K562 (cell line): ENCODE measurements around the gene PRR7. TPM values are rescaled to one million over a fixed set of nuclear protein-coding genes. Genes with fewer than 3 reads are reported as not detected.

Source experiments
- BHLHE40 ChIP-seq: IDR thresholded peaks from 2 replicates; pipeline ENCODE4 v1.6.1; 2011; ENCODE audit warnings: low read length, improper control_type of control experiment
- CBX1 ChIP-seq: sonication (generic); IDR thresholded peaks from 2 replicates; pipeline ENCODE4 v1.6.1; 2016; ENCODE audit warnings: antibody characterized with exemption, low read depth, mild to moderate bottlenecking
- CEBPB ChIP-seq: fragments of 450-650 bp; IDR thresholded peaks from 2 replicates; pipeline ENCODE4 v1.6.1; 2016; ENCODE audit warnings: missing genetic modification characterization, missing compliant biosample characterization
- CHD1 ChIP-seq: fragments of 200-600 bp; sonication (generic); IDR thresholded peaks from one replicate; pipeline ENCODE4 v1.6.1; 2012; ENCODE audit warnings: mild to moderate bottlenecking, moderate library complexity, low read length, inconsistent platforms
- CREB1 ChIP-seq, 2 experiments: sonication (generic) in 1 of 2; formaldehyde crosslinking in 1 of 2; IDR thresholded peaks; 2 replicates each; pipeline versions ENCODE4 v1.6.1 to v1.8.0; 2012 to 2022; ENCODE audit warnings: inconsistent platforms in 1 of 2, mild to moderate bottlenecking in 1 of 2, missing genetic modification reagents in 1 of 2, moderate library complexity in 1 of 2
- DMBX1 ChIP-seq: fragments of 250-450 bp; sonication (Bioruptor Pico); IDR thresholded peaks from 2 replicates; pipeline ENCODE4 v1.8.0; 2022; ENCODE audit warnings: inconsistent platforms, mild to moderate bottlenecking, moderate library complexity, borderline replicate concordance
- EWSR1 ChIP-seq: fragments of 450-650 bp; IDR thresholded peaks from 2 replicates; pipeline ENCODE4 v1.6.1; 2018; ENCODE audit warnings: borderline replicate concordance, mild to moderate bottlenecking, low read depth, moderate library complexity; ENCODE audit not compliant: partially characterized antibody
- IFI16 ChIP-seq: fragments of 250-450 bp; sonication (Bioruptor Pico); IDR thresholded peaks from 2 replicates; pipeline ENCODE4 v2.1.2; 2022; ENCODE audit warnings: mild to moderate bottlenecking, inconsistent platforms
- MGA ChIP-seq: fragments of 450-650 bp; IDR thresholded peaks from 2 replicates; pipeline ENCODE4 v1.6.1; 2016; ENCODE audit warnings: mild to moderate bottlenecking, moderate library complexity
- NR2C2 ChIP-seq, 2 experiments: fragments of 200-800 bp in 1 of 2; sonication (Bioruptor generic) in 1 of 2; sonication (generic) in 1 of 2; formaldehyde crosslinking in 1 of 2; IDR thresholded peaks; 2 replicates each; pipeline versions ENCODE4 v1.6.1 to v1.8.0; 2016 to 2022; ENCODE audit warnings: mild to moderate bottlenecking in 1 of 2, missing compliant biosample characterization in 1 of 2, missing genetic modification characterization in 1 of 2, missing genetic modification reagents in 1 of 2
- OTX1 ChIP-seq: fragments of 450-650 bp; formaldehyde crosslinking; IDR thresholded peaks from 2 replicates; pipeline ENCODE4 v1.4.0; 2022; ENCODE audit warnings: mild to moderate bottlenecking
- SMARCA5 ChIP-seq: fragments of 450-650 bp; IDR thresholded peaks from 2 replicates; pipeline ENCODE4 v1.6.1; 2016
- ZBTB2 ChIP-seq: fragments of 450-650 bp; IDR thresholded peaks from 2 replicates; pipeline ENCODE4 v1.6.1; 2016; ENCODE audit warnings: antibody characterized with exemption
- ZNF143 ChIP-seq: sonication (generic); formaldehyde crosslinking; IDR thresholded peaks from 2 replicates; pipeline ENCODE4 v1.9.0; 2022; ENCODE audit warnings: mild to moderate bottlenecking, missing genetic modification reagents
- ZNF696 ChIP-seq: fragments of 250-450 bp; sonication (Bioruptor Pico); conservative IDR thresholded peaks from 2 replicates; pipeline ENCODE4 v1.4.0; 2020; ENCODE audit warnings: mild to moderate bottlenecking, moderate library complexity
- ZNF79 ChIP-seq: fragments of 250-450 bp; sonication (Bioruptor Pico); IDR thresholded peaks from 2 replicates; pipeline ENCODE4 v1.4.0; 2020; ENCODE audit warnings: low read depth, mild to moderate bottlenecking, moderate library complexity
- polyA plus RNA-seq, 8 experiments: library from polyadenylated mRNA; depleted of rRNA in 4 of 8; stranded (reverse) in 5 of 8; unstranded in 3 of 8; fragments of >200 nt; fragmentation: Nextera tagmentation in 2 of 8; fragmentation: Illumina TruSeq in 1 of 8; extraction: Ambion mirVana in 2 of 8; extraction: Trizol in 1 of 8; gene quantifications; 2 replicates each; pipeline versions ENCODE4 v1.2.1 to v1.2.3, GENCODE V29; 2011 to 2014; ENCODE audit warnings: inconsistent platforms in 1 of 8, missing spikeins in 1 of 8
- total RNA-seq, 7 experiments: library from RNA; depleted of rRNA in 6 of 7; stranded (reverse); fragments of >200 nt in 6 of 7; fragmentation: Illumina TruSeq in 2 of 7; extraction: Trizol in 2 of 7; gene quantifications; 2 replicates each; pipeline versions ENCODE4 v1.2.1 to v1.2.3, GENCODE V29; 2011 to 2021; ENCODE audit warnings: low replicate concordance in 1 of 7

The PRR7 gene
- total and polyA plus RNA-seq, 9 of the 15 experiments (the other 6 are each of a cell fraction or from before 2014, with no cell fraction given) = 0.80 to 11.3 (median 10.4) TPM; not detected in 4

- TF ChIP-seq MGA (peak; percentile 70), ZBTB2 (peak; percentile 11; the same call in 1 of the 2 replicates), CEBPB (tag) (no peak), ZNF143 (CRISPR knock-in tag) (0 out of 2 replicates have a peak, but pooled peaks have one; percentile 52), BHLHE40 (no peak), ZNF696 (CRISPR knock-in tag) (no peak), OTX1 (CRISPR knock-in tag) (no peak; the same call in 1 of the 2 replicates), DMBX1 (CRISPR knock-in tag) (no peak), CHD1 (peak; percentile 4), CREB1 (IDR thresholded peaks at IDR 0.05) (no peak), CREB1 (CRISPR knock-in tag; IDR thresholded peaks at IDR 0.05) (peak; percentile 27), NR2C2 (CRISPR knock-in tag; IDR thresholded peaks at IDR 0.05) (no peak), NR2C2 (tag; IDR thresholded peaks at IDR 0.05) (no peak), CBX1 (no peak), EWSR1 (no peak), ZNF79 (CRISPR knock-in tag) (no peak), SMARCA5 (no peak), IFI16 (CRISPR knock-in tag) (no peak)
Measured at GRCh38 chr5:177427211-177427822, 19.3 kb upstream of the PRR7 start (continued).
